ENCODE results near the gene PSMC1.

PSMC1 gene

DNA sequence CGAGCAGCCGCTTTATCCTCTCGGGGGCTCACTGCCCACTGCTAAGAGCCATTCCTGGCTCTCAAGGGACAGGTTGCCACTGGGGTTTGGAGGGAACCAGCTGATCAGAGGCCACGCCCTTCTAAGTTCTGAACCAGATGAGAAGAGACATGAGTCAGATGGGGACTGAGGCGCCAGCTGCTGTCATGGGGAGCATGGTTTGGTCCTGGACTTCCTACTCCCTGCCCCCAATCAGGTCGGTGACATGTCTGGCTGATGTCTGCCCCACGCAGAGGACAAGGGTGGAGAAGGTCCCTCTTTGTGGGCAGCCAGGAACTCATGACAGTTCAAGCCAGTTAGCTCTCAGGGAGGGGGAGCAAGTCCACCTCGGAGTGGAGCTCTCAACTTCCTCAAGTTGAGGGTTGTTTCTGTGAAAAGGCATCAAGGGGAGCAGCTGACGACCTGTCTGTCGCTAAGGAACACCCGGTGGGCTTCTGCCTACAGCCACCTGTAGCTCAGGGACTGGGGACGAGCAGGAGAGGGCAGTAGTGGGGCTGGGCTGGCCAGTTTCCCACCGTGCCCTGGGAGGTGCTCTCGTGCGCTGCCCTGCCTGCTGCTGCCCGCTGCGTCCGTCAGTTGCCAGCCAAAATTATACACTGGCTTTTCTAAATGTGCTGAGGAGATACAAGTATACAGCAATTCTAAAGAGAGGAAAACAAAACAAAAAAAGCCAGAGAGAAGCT lies 20.5 kb downstream of the PSMC1 start:
- no peak for DNase-seq

DNA sequence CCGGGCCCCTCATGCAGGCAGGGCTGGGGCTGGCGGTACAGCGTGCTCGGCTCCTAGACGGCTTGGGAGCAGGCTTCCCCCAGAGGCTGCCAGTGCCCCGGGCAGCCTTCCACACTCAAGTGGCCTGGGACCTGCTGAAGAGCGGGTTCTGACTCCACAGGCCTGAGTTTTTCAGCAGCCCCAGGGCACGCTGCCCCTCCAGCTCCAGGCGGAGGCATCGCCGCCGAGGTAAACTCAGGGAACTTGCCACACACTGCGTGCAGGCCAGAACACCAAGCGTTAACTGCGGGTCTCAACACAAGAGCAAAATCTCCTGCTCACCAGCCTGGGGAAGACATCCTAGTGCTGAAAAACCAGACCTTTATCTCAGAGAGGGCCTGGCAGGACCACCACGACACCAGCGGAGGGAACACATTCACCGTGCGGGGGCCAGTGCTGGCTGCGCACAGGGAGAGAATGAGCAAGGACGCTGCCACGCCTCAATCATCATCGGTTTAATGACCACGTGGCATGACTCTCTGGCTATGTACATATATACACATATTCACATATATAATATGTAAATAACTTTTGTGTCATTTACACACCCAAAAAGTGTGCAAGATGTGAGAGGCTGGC lies 21.3 kb downstream of the PSMC1 start:
- no peak for DNase-seq

DNA sequence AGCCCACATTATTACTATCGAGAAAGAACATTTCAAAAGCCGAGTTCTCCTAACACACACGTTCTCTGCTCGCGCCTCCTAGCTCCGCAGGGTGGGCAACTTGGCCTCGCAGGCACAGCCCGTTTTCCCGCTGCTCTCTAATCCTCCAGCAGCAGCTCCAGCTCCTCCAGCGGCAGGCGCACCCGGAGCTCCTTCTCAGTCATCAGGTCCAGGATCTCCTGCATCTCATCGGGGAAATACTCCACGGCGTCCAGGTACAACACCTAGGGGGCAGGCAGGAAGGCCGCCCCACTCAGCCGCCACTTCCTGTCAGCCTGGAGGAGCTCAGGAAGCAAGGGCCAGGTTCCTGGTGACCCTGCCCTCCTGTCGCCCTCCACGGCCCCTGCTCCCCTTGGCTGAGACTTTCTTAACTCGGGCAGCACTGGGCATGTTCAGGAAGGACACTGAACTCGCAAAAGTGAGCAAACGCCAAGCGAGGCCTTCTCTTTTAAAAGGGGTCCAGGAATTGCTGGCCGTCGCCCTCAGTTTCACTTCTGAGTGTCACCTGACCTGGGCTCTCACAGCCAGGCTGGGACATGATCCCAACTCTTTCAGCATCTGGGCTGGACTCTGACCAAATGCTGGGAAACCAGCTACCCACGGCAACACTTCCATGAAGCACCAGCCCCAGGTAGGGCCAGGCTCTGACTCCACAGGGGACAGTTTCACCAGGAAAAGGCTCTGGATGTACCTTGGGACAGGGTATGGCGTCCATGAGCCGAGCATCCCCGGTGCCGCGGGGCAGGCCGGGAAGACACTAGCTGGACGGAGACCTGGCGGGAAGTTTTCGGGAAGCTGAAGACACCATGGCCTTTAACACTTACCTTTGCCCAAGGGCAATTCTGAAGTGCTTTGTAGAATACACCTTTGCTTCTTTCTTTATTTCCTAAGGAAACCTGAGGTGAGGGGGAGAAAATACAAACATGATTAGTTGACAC lies 22.1 kb downstream of the PSMC1 start:
- DNase-seq = no peak

DNA sequence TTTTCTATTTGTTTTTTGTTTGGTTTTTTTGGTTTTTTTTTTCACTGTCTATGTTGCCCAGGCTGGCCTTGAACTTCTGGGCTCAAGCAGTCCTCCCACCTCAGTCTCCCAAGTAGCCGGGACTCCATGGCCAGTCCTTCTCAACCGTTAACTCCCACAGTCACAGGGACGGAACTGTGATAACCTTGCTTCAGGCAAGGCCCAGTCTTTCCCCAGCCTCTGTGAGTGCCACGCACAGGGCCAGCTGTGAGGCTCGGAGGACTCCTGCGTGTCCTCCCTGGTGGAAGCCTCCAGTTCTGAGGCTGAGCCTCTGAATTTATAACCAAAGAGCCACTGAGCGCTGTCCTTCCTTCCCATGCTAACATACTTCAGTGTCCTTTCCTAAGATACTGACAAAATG lies 23.7 kb downstream of the PSMC1 start:
- DNase-seq = no peak

DNA sequence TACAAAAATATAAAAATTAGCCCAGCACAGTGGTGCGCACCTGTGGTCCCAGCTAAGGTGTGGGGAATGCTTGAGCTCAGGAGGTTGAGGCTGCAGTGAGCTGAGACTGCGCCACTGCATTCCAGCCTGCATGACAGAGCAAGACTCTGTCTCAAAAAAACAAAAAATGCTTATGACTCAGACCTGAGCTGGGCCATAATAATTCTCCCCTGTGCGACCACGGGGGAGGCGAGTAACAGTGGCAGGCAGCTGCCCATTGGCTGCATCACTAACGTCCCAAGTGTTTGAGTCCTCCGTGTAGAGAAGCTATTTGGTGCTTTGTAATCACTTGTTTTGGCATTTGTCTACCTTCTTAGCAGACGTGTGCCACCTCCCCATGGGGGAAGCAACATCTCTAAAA lies 24.9 kb downstream of the PSMC1 start:
- no peak for DNase-seq

DNA sequence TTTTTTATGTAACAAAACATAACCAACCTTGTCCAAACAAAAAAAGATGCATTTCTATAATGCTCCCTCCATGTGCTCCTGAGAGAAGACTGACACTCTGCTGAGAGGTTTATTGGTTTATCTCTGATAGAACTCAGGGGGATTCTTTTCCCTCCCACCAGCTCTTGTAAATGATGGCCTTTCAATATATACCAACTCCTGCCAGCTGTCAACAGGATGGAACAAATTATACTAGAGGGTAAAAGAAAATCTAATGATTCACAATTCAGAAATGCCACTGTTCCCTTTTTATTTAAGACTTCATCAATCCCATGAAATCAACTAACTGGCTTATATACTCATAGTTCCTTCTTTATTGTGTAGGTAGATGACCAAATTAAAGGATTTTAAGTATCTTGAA lies 25.4 kb downstream of the PSMC1 start:
- no peak for DNase-seq

DNA sequence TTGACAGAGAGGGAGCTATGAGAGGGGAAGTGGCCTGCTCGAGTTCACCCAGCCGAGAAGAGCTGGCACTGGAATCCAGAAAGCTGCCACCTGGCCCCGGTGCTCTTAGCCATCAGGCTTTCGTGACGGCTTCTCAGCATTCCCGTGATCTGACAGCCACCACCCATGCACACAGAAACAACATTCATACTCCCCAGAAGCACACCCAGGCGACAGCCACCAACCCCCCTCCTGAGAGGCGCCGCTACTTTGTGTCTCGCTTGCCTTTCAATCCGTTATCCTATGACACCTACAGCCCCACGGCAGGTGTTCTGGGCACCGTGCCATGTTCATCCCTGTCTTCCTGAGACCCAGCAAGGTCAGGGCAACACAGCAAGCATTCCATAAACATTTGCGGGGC lies 31.4 kb downstream of the PSMC1 start:
- no peak for DNase-seq

DNA sequence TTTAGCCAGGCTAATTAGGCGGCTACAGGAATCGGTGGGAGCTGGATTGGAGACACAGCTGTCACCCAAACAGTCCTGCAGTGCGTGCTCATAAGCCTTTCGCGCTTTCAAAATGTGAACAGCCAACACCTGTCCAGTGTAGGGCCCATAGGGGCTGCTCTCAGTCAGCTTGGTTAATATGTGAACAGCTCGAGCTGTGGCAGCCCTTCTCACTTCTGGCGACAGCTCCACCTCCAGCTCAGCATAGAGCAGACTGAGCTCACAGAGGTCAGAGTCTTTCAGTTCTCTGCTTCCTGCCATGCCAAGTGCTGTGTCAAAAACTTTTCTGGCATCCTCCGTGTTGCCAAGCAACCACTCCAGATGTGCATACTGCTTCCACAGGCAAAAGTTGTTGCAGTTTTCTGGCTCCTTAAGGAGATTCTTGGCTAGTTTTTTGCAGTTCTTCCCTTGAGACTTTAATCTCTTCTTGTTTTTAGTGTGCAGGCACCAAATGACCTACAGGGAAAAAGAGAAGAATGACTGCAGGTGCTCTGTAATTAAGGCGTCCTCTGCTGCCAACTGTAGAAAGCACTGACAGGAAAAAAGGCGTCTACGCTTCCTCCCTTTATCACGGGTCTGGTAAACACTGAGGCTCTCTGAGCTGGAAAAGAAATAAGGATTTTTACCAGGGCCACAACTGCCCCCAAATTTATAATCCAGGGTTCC lies 32.5 kb downstream of the PSMC1 start:
- no peak for DNase-seq

DNA sequence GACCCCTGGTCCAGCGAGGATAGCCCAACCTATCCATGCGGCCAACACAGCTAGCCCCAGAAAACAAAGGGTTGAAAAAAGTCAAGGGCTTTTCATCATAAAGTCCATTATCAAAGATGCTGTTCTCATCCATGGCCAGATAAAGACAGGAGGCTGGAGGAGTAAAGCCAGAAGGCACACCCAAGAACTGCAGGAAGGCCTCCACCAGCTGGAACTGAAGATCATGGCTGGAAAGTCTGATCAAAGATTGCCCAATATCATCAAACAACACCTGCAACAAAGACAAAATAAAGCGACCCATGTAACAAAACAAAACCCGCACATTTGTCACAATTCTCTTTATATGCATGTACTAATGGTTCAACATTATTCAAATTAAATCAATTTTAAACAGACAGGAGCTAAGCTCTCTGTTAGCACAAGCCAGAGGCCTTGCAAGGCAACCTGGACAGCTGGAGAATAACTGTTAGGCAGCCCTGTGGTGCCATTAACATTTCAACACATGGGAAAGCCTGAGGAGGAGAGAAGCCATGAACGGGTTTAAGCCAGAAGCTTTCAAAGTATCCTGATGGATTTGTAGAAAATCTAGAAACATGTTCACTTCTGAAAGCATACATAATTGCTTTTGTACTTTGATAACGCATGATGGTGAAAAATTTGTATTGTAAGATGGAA lies 34.1 kb downstream of the PSMC1 start:
- no peak for DNase-seq

DNA sequence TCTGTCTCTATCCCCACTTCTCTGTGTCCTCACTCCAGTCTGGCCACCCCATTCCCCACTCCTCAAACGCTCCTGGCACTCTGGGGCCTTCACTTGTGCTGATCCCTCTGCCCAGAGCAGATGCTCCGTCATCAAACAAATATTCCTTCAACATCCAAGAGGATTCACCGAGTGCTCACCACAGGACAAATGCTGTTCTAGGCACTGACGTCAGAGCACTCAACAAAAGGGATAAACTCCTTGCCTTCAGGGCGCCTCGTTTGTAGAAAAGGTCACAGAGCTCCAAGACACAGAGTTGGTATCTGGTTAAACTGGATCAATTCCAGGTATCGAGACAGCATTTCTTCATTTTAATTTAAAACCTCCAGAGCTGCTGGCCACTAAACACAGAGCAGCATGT lies 35.3 kb downstream of the PSMC1 start:
- DNase-seq = no peak

DNA sequence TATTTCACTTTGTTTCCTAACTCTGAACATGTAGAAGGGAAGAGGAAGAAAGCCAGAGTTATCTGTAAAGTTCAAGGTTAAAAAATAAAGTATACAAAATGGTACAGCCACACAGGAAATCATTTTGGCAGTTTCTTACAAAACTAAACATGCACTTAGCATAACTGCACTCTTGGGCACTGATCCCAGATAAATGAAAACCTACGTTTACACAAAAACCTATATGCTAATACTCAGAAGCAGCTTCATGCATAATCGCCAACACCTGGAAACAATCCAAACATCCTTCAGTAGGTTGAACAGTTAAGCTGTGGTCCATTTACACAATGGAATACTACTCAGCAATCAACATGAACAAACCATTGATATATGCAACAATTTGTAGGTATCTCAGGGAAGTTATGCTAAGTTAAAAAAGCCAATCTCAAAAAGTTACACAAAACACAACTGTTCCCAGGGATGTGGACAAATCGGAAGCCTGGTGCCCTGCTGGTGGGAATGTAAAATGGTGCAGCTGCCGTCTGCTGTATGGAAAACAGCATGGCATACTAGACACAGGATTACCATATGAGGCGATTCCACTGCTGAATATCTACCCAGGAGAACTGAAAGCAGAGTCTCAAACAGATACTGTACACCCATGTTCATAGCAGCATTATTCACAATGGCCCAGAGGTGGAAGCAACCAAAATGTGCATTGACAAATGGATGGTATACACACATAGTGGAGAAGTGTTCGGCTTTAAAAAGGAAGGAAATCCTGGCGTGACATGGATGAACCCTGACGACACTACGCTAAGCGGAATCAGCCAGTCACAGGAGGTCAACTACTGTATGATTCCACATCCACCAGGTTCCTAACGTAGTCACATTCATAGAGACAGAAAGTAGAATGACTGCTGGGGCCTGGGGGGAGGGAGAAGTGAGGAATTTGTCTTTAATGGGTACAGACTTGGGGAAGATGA lies 37.7 kb downstream of the PSMC1 start:
- no peak for DNase-seq

DNA sequence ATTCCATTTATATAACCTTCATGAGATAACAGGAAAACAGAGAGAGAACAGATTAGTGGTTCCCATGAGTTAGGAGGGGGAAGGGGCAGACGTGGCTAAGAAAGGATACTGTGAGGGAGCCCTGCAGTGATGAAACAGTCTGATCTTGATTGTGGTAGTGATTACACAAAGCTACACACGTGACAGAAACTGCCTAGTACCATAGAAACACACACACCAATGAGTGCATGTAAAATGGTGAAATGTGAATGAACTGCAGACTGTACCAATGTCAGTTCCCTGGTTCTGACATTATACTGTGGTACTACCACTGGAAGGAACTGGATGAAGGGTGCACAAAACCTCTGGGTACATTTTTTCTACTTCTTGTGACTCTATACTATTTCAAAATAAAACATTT lies 38.5 kb downstream of the PSMC1 start:
- no peak for DNase-seq

DNA sequence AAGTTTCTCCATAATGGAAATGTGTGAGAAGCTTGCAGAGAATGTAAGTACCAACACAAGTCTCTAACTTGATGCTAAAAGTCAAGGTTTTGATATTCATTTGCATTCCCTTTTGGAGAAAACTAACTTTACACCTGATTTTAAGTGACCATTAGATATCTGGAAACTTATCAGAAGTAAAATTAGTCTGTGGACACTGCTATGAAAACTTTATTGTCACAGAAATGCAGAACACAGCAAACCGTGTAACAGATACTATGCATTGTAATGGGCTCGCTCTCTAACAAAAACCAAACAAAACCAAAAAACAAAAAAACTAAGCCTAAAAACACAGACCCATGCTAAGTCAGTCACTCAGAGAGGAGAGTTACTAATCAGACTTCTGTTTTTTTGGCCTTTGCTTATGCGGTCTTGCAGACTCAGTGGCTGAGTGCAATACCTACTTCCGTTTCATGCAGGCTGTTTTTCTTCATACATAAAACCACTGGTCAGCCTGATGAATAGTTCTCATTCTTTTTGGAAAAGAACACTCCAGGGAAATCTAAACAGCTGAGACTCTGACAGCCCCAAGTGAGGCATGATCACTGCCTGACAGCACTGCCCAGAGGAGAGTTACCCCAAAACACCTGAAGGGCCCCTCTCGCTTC lies 39.6 kb downstream of the PSMC1 start:
- DNase-seq = no peak

DNA sequence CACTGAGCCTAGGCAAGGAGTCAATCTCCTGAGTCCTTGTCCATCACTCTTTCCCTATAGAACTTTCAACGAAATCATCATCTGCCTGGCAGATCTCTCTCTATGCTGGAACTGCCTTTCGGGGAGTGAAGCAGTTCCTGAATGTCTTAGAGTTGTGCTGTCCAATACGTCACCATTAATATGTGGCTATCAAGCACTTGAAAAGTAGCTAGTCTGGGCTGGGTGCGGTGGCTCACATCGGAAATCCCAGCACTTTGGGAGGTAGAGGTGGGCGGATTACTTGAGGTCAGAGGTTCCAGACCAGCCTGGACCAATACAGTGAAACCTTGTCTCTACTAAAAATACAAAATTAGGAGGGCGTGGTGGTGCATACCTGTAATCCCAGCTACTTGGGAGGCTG lies 40.3 kb downstream of the PSMC1 start:
- no peak for DNase-seq

DNA sequence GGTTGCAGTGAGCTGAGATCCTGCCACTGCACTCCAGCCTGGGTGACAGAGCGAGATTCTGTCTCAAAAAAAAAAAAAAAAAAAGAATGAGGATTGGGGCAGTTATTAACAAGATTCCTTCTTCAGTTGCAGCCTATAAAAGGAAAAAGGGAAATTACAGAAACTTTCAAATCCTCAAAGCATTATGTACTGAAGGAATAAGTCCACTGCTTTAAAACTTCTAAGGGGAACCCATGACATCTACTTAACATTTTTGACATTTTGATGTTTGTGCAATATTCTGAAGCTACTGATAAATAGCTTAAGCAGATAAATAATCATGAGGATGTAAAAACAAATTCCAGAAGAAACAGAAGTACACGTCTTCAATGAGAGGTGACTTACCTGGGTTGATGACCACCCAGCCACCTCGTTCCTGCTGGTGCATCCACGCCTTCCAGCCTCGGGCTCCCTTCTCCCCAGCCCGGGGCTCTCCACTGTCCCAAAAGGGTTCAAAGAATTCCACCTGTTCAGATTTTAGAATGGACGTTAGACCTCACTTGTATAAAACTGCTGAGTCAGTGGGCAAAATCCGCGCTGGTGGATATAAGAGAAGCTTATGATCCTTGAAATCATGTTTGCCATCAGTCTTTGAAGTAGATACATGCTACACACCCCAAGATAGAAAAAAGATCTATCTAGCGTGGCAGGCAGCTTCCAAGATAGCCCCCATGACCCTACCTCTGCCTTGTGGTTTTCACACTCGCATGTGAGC lies 41.7 kb downstream of the PSMC1 start:
- no peak for DNase-seq

DNA sequence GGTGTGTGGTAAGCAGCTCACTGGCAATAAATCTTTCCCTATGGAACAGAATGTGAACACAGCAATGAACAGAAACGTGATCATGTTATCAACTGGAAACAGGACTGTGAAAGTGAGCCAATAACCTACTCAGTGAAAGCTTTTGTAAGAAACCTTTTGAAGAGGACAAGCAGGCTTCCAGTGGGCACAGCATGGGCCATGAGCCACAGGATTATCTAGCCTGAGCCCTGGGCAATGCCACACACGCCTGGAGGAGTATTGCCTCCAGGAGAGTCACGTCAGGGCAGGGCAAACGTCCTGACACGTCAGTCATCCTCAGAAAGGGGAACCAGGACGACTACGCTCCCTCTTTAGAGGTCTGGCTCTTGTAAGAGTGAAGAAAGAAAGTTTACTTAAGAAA lies 43.1 kb downstream of the PSMC1 start:
- DNase-seq = no peak

DNA sequence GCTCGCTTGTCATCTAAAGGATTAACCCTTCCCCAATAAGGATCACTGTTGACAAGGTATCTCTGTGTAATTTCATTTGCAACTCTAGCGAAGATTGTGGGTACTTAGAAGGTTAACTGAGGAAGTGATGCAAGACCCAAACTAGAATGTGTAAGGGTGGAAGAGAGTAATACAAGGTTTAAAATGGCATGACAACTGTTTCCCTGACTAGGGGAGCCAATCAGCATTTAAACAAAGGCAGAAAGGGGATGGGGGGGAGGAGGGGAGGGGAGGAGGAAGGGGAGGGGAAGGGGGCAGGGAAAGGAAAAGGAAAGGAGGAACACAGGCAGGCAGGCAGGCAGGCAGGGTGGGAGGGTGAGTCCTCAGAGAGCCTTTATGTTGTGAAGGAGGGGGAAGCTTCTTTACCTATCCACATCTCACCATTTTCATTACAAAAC lies 44.3 kb downstream of the PSMC1 start:
- DNase-seq = no peak

DNA sequence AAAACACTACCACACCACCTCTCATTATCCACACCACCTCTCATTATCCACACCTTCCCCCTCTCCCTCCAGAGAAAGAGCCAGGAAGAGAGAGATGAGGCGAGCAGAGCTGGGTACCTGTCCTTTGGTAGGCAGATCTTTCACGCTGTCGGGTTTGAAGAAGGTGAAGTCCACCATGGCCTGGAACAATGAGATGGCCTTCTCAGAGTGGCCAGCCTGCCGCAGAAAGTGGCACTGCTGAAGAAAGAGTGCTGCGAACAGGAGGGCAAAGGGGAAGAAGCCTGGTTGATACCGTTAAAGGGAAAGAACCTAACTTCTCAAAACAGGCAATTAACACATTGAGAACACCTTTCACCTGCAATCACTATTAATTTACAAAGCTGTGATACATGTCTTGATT lies 44.8 kb downstream of the PSMC1 start:
- no peak for DNase-seq

DNA sequence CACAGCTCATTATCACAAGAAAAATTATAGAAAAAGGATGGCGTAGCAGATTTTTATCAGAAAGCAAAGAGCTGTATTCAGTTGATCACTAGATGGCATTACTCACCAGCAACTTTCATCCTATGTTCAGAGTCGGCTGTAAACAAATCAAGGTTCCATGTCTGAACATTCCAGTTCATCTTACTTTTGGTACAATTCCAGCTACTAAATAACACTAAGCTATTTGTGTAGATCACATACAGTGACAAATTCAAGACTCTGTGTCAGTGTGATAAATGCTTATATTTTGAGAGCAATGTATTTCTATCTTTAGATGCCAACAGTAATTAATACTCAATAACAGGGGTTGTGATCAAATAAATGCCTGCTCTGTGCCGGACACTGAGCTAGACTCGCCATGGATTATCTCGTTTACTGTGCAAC lies 45.3 kb downstream of the PSMC1 start:
- DNase-seq = no peak
